Measurements from ENCODE around the gene MCM3AP.

Gene MCM3AP

GRCh38 chr21:46285206-46285661 lies at the start of gene MCM3AP:
TSS of gene MCM3AP (minus strand) at chr21:46285611. CDS start at chr21:46285286, 325 bp downstream.
- H3K4me3 Mint-ChIP-seq: peak within 1 kb of the TSS; percentile 99
- peak within 1 kb of the TSS; percentile 92 for H3K27ac Mint-ChIP-seq
- no peaks in the 10 kb centered on the region for H3K9me3 Mint-ChIP-seq
- peaks cover 30% of the 10 kb centered on the region for H3K4me1 Mint-ChIP-seq
- H3K27me3 Mint-ChIP-seq: no peaks in the 10 kb centered on the region
- no peak for DNase-seq (ENCODE audit: low spot score in 2 of 2)
- H3K36me3 Mint-ChIP-seq: peaks cover 11% of the 10 kb centered on the region
- ATAC-seq (ENCODE audit: low read depth): no peak

- Mint-ChIP-seq H3K27me3 (no peaks in the 10 kb centered on the region), H3K4me3 (no peak overlapping the region), H3K36me3 (peaks cover 19% of the 10 kb centered on the region), H3K9me3 (no peaks in the 10 kb centered on the region), H3K4me1 (peaks cover 3% of the 10 kb centered on the region), H3K27ac (peak overlapping the region; percentile 15)
- DNase-seq (ENCODE audit: low spot score in 2 of 2): no peak
- ATAC-seq (ENCODE audit: low read depth): no peak
Observed at GRCh38 chr21:46334351-46335140, 49.1 kb upstream of the MCM3AP start.

- no peak for DNase-seq (ENCODE audit: low spot score in 2 of 2)
Observed at GRCh38 chr21:46329796-46330195, 44.4 kb upstream of the MCM3AP start.

GRCh38 chr21:46328151-46328550 lies 42.7 kb upstream of the MCM3AP start:
- no peak overlapping the region for H3K27ac Mint-ChIP-seq
- peaks cover 9% of the 10 kb centered on the region for H3K4me1 Mint-ChIP-seq
- DNase-seq (ENCODE audit: low spot score in 2 of 2) (no peak), ATAC-seq (ENCODE audit: low read depth) (no peak)
- no peak overlapping the region for H3K4me3 Mint-ChIP-seq
- peaks cover 12% of the 10 kb centered on the region for H3K36me3 Mint-ChIP-seq
- H3K27me3 Mint-ChIP-seq: no peaks in the 10 kb centered on the region
- no peaks in the 10 kb centered on the region for H3K9me3 Mint-ChIP-seq

More at GRCh38 chr21:46329796-46330195, 44.4 kb upstream of the MCM3AP start:
- no peak for ATAC-seq (ENCODE audit: low read depth)
- Mint-ChIP-seq H3K4me1 (peaks cover 9% of the 10 kb centered on the region), H3K9me3 (no peaks in the 10 kb centered on the region), H3K36me3 (peaks cover 13% of the 10 kb centered on the region), H3K27ac (no peak overlapping the region), H3K27me3 (no peaks in the 10 kb centered on the region), H3K4me3 (no peak overlapping the region)

- DNase-seq (ENCODE audit: low spot score in 2 of 2) (no peak), ATAC-seq (ENCODE audit: low read depth) (no peak)
- H3K27me3 Mint-ChIP-seq: no peaks in the 10 kb centered on the region
- peaks cover 9% of the 10 kb centered on the region for H3K4me1 Mint-ChIP-seq
- no peak overlapping the region for H3K4me3 Mint-ChIP-seq
- no peak overlapping the region for H3K27ac Mint-ChIP-seq
- peaks cover 12% of the 10 kb centered on the region for H3K36me3 Mint-ChIP-seq
- H3K9me3 Mint-ChIP-seq: no peaks in the 10 kb centered on the region
Observed at GRCh38 chr21:46327711-46328110, 42.3 kb upstream of the MCM3AP start.

- DNase-seq (ENCODE audit: low spot score in 2 of 2) (no peak), ATAC-seq (ENCODE audit: low read depth) (no peak)
- peak overlapping the region; percentile 2 for H3K4me3 Mint-ChIP-seq
- H3K27ac Mint-ChIP-seq: no peak overlapping the region
- H3K9me3 Mint-ChIP-seq: no peaks in the 10 kb centered on the region
- no peaks in the 10 kb centered on the region for H3K27me3 Mint-ChIP-seq
- peaks cover 12% of the 10 kb centered on the region for H3K36me3 Mint-ChIP-seq
- peaks cover 14% of the 10 kb centered on the region for H3K4me1 Mint-ChIP-seq
Observed at GRCh38 chr21:46326110-46326703, 40.8 kb upstream of the MCM3AP start.

GRCh38 chr21:46325073-46325912 lies 39.9 kb upstream of the MCM3AP start:
- peak overlapping the region; percentile 99 for H3K4me3 Mint-ChIP-seq
- H3K4me1 Mint-ChIP-seq: peaks cover 14% of the 10 kb centered on the region
- no peaks in the 10 kb centered on the region for H3K9me3 Mint-ChIP-seq
- DNase-seq (ENCODE audit: low spot score in 2 of 2) (peak in 1 of 2 donors; percentile 16), ATAC-seq (ENCODE audit: low read depth) (no peak)
- peaks cover 10% of the 10 kb centered on the region for H3K36me3 Mint-ChIP-seq
- H3K27ac Mint-ChIP-seq: peak overlapping the region; percentile 75
- H3K27me3 Mint-ChIP-seq: no peaks in the 10 kb centered on the region

GRCh38 chr21:46324390-46325072 lies 39.1 kb upstream of the MCM3AP start:
- no peaks in the 10 kb centered on the region for H3K27me3 Mint-ChIP-seq
- H3K4me1 Mint-ChIP-seq: peaks cover 14% of the 10 kb centered on the region
- H3K4me3 Mint-ChIP-seq: peak overlapping the region; percentile 99
- ATAC-seq (ENCODE audit: low read depth) (peak; percentile 76), DNase-seq (ENCODE audit: low spot score in 2 of 2) (peak; percentile 90 to 91)
- H3K9me3 Mint-ChIP-seq: no peaks in the 10 kb centered on the region
- H3K27ac Mint-ChIP-seq: peak overlapping the region; percentile 97
- peaks cover 10% of the 10 kb centered on the region for H3K36me3 Mint-ChIP-seq

GRCh38 chr21:46323710-46324389 lies 38.4 kb upstream of the MCM3AP start, which contains the start of the genes C21orf58 and PCNT:
TSS of gene C21orf58 (minus strand) at chr21:46323870. CDS start at chr21:46322738, 1,132 bp downstream.
TSS of gene PCNT (plus strand) at chr21:46324156. CDS start at chr21:46324229, 73 bp downstream.
- ATAC-seq (ENCODE audit: low read depth) (peak; percentile 81), DNase-seq (ENCODE audit: low spot score in 2 of 2) (peak; percentile 95 to 98)
- Mint-ChIP-seq H3K4me1 (peaks cover 14% of the 10 kb centered on the region), H3K36me3 (peaks cover 10% of the 10 kb centered on the region), H3K27me3 (no peaks in the 10 kb centered on the region), H3K4me3 (peak within 1 kb of the TSS; percentile 99), H3K9me3 (no peaks in the 10 kb centered on the region), H3K27ac (peak within 1 kb of the TSS; percentile 97)

GRCh38 chr21:46323227-46323709 lies 37.9 kb upstream of the MCM3AP start:
- H3K9me3 Mint-ChIP-seq: no peaks in the 10 kb centered on the region
- DNase-seq (ENCODE audit: low spot score in 2 of 2) (no peak), ATAC-seq (ENCODE audit: low read depth) (no peak)
- no peak overlapping the region for H3K27ac Mint-ChIP-seq
- H3K4me1 Mint-ChIP-seq: peaks cover 14% of the 10 kb centered on the region
- peaks cover 10% of the 10 kb centered on the region for H3K36me3 Mint-ChIP-seq
- H3K4me3 Mint-ChIP-seq: peak overlapping the region; percentile 99
- no peaks in the 10 kb centered on the region for H3K27me3 Mint-ChIP-seq

- Mint-ChIP-seq H3K4me3 (peak overlapping the region; percentile 99), H3K27me3 (no peaks in the 10 kb centered on the region), H3K4me1 (peaks cover 14% of the 10 kb centered on the region), H3K9me3 (no peaks in the 10 kb centered on the region), H3K36me3 (peaks cover 7% of the 10 kb centered on the region), H3K27ac (no peak overlapping the region)
- no peak for DNase-seq (ENCODE audit: low spot score in 2 of 2)
- no peak for ATAC-seq (ENCODE audit: low read depth)
Observed at GRCh38 chr21:46322351-46323226, 37.2 kb upstream of the MCM3AP start.

- Mint-ChIP-seq H3K4me3 (no peak overlapping the region), H3K36me3 (no peaks in the 10 kb centered on the region), H3K9me3 (no peaks in the 10 kb centered on the region), H3K27ac (no peak overlapping the region), H3K4me1 (peaks cover 7% of the 10 kb centered on the region), H3K27me3 (no peaks in the 10 kb centered on the region)
- DNase-seq (ENCODE audit: low spot score in 2 of 2): no peak
- no peak for ATAC-seq (ENCODE audit: low read depth)
Observed at GRCh38 chr21:46320331-46320801, 35.0 kb upstream of the MCM3AP start.
